ENCODE data around the gene PAPLN.

PAPLN gene

GRCh38 chr14:73244541-73245290, 7.4 kb downstream of the PAPLN start:
- FAIRE-seq (no peak), DNase-seq (ENCODE audit: insufficient read length, low spot score) (no peak)
- no peak for TF ChIP-seq POLR2A (IDR thresholded peaks at IDR 0.05; ENCODE audit: low read depth, low read length)

GRCh38 chr14:73245480-73246325, 8.4 kb downstream of the PAPLN start:
- TF ChIP-seq POLR2A (IDR thresholded peaks at IDR 0.05; ENCODE audit: low read depth, low read length) = no peak
- FAIRE-seq (no peak), DNase-seq (ENCODE audit: insufficient read length, low spot score) (no peak)

- no peak for FAIRE-seq
- TF ChIP-seq POLR2A (IDR thresholded peaks at IDR 0.05; ENCODE audit: low read depth, low read length) = no peak
Measured at GRCh38 chr14:73246387-73247150, 9.3 kb downstream of the PAPLN start.

GRCh38 chr14:73248108-73248868, 11.0 kb downstream of the PAPLN start:
- no peak for TF ChIP-seq POLR2A (IDR thresholded peaks at IDR 0.05; ENCODE audit: low read depth, low read length)
- DNase-seq (ENCODE audit: insufficient read length, low spot score) = no peak
- peak; percentile 80 for FAIRE-seq

More at GRCh38 chr14:73246387-73247150, 9.3 kb downstream of the PAPLN start:
- no peak for DNase-seq (ENCODE audit: insufficient read length, low spot score)

DNA sequence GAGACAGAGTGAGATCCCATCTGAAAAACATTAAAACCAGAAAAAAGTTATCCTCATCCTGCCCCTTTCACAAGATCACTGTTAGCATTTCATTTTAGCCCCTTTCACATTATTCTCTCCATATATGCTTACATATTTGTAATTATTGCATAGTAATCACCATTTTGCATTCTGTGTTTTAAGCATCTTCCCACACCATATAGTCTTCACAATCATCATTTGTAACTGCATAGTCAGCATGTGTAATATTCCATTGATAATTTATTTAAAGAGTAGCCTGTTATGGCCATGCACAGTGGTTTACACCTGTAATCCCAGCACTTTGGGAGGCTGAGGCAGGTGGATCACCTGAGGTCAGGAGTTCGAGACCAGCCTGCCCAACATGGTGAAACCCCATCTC, 11.8 kb downstream of the PAPLN start:
- no peak for DNase-seq (ENCODE audit: insufficient read length, low spot score)
- TF ChIP-seq POLR2A (IDR thresholded peaks at IDR 0.05; ENCODE audit: low read depth, low read length) = no peak
- FAIRE-seq = no peak

- no peak for TF ChIP-seq POLR2A (IDR thresholded peaks at IDR 0.05; ENCODE audit: low read depth, low read length)
- FAIRE-seq (no peak), DNase-seq (ENCODE audit: insufficient read length, low spot score) (no peak)
Measured at GRCh38 chr14:73249564-73250316, 12.4 kb downstream of the PAPLN start.

DNA sequence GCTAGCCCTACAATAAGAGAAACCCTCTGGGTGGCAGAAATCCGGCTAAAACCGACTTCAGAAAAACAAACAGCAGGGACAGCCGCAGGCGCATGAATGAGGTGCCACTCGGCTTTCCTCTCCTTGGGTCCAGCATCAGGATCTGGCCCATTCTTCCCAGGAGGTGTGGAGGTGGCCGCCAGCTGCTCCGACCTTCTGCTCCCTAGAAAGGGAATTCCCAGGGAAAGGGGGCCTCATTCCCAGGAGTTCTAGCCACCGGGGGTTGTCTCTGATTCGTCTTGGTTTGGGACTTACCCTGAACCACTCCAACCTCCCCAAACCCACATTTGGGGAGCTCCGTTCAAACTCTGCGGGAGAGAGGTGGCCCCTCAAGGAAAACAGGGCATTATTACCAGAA, 13.0 kb downstream of the PAPLN start:
- no peak for TF ChIP-seq POLR2A (IDR thresholded peaks at IDR 0.05; ENCODE audit: low read depth, low read length)
- DNase-seq (ENCODE audit: insufficient read length, low spot score) (no peak), FAIRE-seq (no peak)

DNA sequence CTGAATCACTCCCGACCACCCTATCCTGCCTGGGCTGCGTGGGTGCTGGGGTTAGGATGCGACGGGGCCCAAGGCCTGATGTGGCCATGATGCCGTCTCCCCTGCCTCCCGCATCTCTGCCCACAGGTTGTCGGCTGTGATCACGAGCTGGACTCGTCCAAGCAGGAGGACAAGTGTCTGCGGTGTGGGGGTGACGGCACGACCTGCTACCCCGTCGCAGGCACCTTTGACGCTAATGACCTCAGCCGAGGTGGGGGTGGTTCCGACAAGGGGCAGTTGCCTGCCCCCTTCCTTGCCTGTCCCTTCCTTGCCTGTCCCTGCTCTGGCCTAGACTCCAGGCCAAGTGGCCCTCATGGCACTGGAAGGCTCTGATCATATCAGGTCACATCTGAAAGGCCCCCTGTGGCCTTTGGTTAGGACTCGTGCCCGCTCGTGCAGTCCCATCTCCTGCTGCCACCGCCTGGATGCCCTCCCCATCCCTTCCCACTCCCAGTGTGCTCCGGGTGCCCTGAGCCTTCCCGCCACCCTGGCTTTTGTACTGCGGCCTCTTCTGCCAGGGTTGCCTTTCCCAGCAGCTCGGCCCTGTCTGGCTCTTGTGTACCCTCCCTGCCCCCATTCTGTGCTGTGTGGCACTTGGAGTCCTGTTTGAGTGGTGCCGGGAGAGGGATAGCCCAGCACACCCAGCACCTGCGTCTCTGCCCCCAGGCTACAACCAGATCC, 13.6 kb downstream of the PAPLN start:
- no peak for TF ChIP-seq POLR2A (IDR thresholded peaks at IDR 0.05; ENCODE audit: low read depth, low read length)
- DNase-seq (ENCODE audit: insufficient read length, low spot score) (no peak), FAIRE-seq (no peak)

GRCh38 chr14:73251516-73252215, 14.4 kb downstream of the PAPLN start:
- no peak for TF ChIP-seq POLR2A (IDR thresholded peaks at IDR 0.05; ENCODE audit: low read depth, low read length)
- FAIRE-seq (no peak), DNase-seq (ENCODE audit: insufficient read length, low spot score) (no peak)

GRCh38 chr14:73252491-73253322, 15.4 kb downstream of the PAPLN start:
- TF ChIP-seq POLR2A (IDR thresholded peaks at IDR 0.05; ENCODE audit: low read depth, low read length) = no peak
- FAIRE-seq (no peak), DNase-seq (ENCODE audit: insufficient read length, low spot score) (no peak)

GRCh38 chr14:73253323-73253610, 16.0 kb downstream of the PAPLN start:
- no peak for DNase-seq (ENCODE audit: insufficient read length, low spot score)
- FAIRE-seq = no peak
- TF ChIP-seq POLR2A (IDR thresholded peaks at IDR 0.05; ENCODE audit: low read depth, low read length) = no peak

All from H54 (cell line).